ENCODE measurements around the gene ALDH3A1. TPM values are rescaled to one million over a fixed set of nuclear protein-coding genes. Genes with fewer than 3 reads are reported as not detected.

Gene ALDH3A1
- total RNA-seq, 1 experiment from 2014 or later, result 0.39 TPM

- no peaks in the 10 kb centered on the region for H3K79me2 ChIP-seq (ENCODE audit: insufficient read depth, low read length)
- no peaks in the 10 kb centered on the region for H3K4me1 ChIP-seq (ENCODE audit: insufficient read depth, low read length)
- Mint-ChIP-seq H3K4me3 (no peak overlapping the region), H3K4me1 (peaks cover 12 to 21% of the 10 kb centered on the region in 2 experiments), H3K9me3 (no peaks in the 10 kb centered on the region), H3K27ac (peak overlapping the region in 1 of 3 experiments; percentile 57; a peak in 1 of 7 replicates), H3K36me3 (ENCODE audit: insufficient read depth in 1 of 3, low read depth in 3 of 3) (no peaks in the 10 kb centered on the region), H3K27me3 (ENCODE audit: low read depth) (peaks cover 3% of the 10 kb centered on the region)
- no peak overlapping the region for H3K4me2 ChIP-seq (ENCODE audit: insufficient read depth, insufficient read length, low read length)
- no peak overlapping the region for H3K23ac ChIP-seq (ENCODE audit: insufficient read length, low read depth, low read length)
- WGBS (ENCODE audit: extremely low coverage, insufficient read length, low lambda C conversion rate), result no CpG with 5 or more reads among the region's 12 CpGs
- no peak overlapping the region for H3K56ac ChIP-seq (ENCODE audit: insufficient read length, low read depth, low read length)
- no peak overlapping the region for H3T11ph ChIP-seq (ENCODE audit: low read length)
- H4K20me1 ChIP-seq (ENCODE audit: control insufficient read depth, insufficient read depth, insufficient read length), result no peaks in the 10 kb centered on the region
- H3K27me3 ChIP-seq (ENCODE audit: insufficient read depth, low read length), result no peaks in the 10 kb centered on the region
- H2BK20ac ChIP-seq (ENCODE audit: low read depth, low read length, poor library complexity, severe bottlenecking), result no peak overlapping the region
- no peak overlapping the region for H3K14ac ChIP-seq (ENCODE audit: insufficient read depth, low read length)
- H4K5ac ChIP-seq (ENCODE audit: insufficient read length, low read depth, low read length), result no peak overlapping the region
- no peaks in the 10 kb centered on the region for H3K9me3 ChIP-seq (ENCODE audit: control insufficient read depth, low read depth, low read length)
- no peak overlapping the region for H2BK120ac ChIP-seq (ENCODE audit: low read depth, low read length, poor library complexity, severe bottlenecking)
- H3K4ac ChIP-seq (ENCODE audit: low read depth, low read length), result no peak overlapping the region
- H3K9ac ChIP-seq (ENCODE audit: extremely low read depth, insufficient read length, low read length), result no peak overlapping the region
- no peaks in the 10 kb centered on the region for H3K23me2 ChIP-seq (ENCODE audit: insufficient read length, low read depth, low read length, poor library complexity, severe bottlenecking)
- H3K79me1 ChIP-seq (ENCODE audit: insufficient read depth, low read depth, low read length, poor library complexity, severe bottlenecking), result no peaks in the 10 kb centered on the region
- H2AFZ ChIP-seq (ENCODE audit: low read length), result no peak overlapping the region
- TF ChIP-seq CTCF (conservative IDR thresholded peaks at IDR 0.05), result no peak
- no peak overlapping the region for H2BK5ac ChIP-seq (ENCODE audit: insufficient read length, low read length)
- no peak overlapping the region for H4K8ac ChIP-seq (replicated peaks; ENCODE audit: insufficient read length, low read depth, low read length)
- no peak overlapping the region for H3K18ac ChIP-seq (ENCODE audit: insufficient read length, low read depth, low read length)
- H2AK5ac ChIP-seq (ENCODE audit: insufficient read length, low read length), result no peak overlapping the region
- no peak overlapping the region for H2BK12ac ChIP-seq (ENCODE audit: insufficient read length, low read depth, low read length)
- H2BK15ac ChIP-seq (ENCODE audit: low read depth, low read length), result no peak overlapping the region
- H4K91ac ChIP-seq (ENCODE audit: insufficient read length, low read depth, low read length), result no peak overlapping the region
- H3K27ac ChIP-seq (ENCODE audit: insufficient read length, low read depth, low read length), result no peak overlapping the region
- DNase-seq, result peak; percentile 71
These were observed 5.0 kb upstream of the ALDH3A1 start for GRCh38 chr17:19753051-19753509.
